Measurements from ENCODE around the gene MMP14. TPM values are rescaled to one million over a fixed set of nuclear protein-coding genes. Genes with fewer than 3 reads are reported as not detected.

The MMP14 gene
- polyA plus RNA-seq, 3 donors = 0.14 to 4.6 (median 0.44) TPM

GRCh38 chr14:22811722-22812121, 24.7 kb upstream of the MMP14 start:
- Mint-ChIP-seq H3K27me3 (ENCODE audit: low read depth in 3 of 3) (peaks cover 0 to 6% (median 3%) of the 10 kb centered on the region in 3 donors), H3K27ac (peak overlapping the region; percentile 96 to 99 (median 98)), H3K4me1 (peaks cover 88% of the 10 kb centered on the region), H3K36me3 (peaks cover 35 to 54% of the 10 kb centered on the region in 2 donors), H3K4me3 (peak overlapping the region; percentile 80 to 99), H3K9me3 (peaks cover 0 to 2% (median 0%) of the 10 kb centered on the region in 7 donors)
- intact Hi-C loops (cut with micrococcal nuclease) = loop anchor here in 1 of 2 donors (10.0 kb wide), 1 partner anchor 47 kb away; the partner anchor contains the start of gene OXA1L
- Histone ChIP-seq H3K4me1 (ENCODE audit: control insufficient read depth in 1 of 2, insufficient read depth in 2 of 2, low read length in 2 of 2) (peaks cover 92 to 97% of the 10 kb centered on the region in 2 donors), H3K79me2 (ENCODE audit: insufficient read depth, low read length) (peaks cover 82% of the 10 kb centered on the region), H3K9ac (ENCODE audit: insufficient read depth, low read length, poor library complexity, severe bottlenecking) (peak overlapping the region; percentile 52), H3K27me3 (ENCODE audit: control insufficient read depth in 2 of 2, insufficient read depth in 2 of 2, low read length in 2 of 2) (no peaks in the 10 kb centered on the region), H3K9me3 (replicated peaks in 1 of 2; ENCODE audit: control insufficient read depth in 1 of 2, insufficient read depth in 1 of 2, low read length in 2 of 2) (no peaks in the 10 kb centered on the region), H3K27ac (ENCODE audit: low read depth in 1 of 2, low read length in 2 of 2) (peak overlapping the region; percentile 68 to 90), H4K20me1 (ENCODE audit: insufficient read depth, low read length) (peaks cover 37% of the 10 kb centered on the region), H2AFZ (ENCODE audit: insufficient read depth, low read depth, low read length, poor library complexity, severe bottlenecking) (no peak overlapping the region), H3K4me3 (replicated peaks in 1 of 3; ENCODE audit: low read depth in 2 of 3, low read length in 3 of 3) (peak overlapping the region; percentile 25 to 94 (median 70)), H3K36me3 (replicated peaks in 1 of 2; ENCODE audit: control insufficient read depth in 1 of 2, insufficient read depth in 2 of 2, low read length in 2 of 2) (peaks cover 9 to 41% of the 10 kb centered on the region in 2 donors), H3K4me2 (replicated peaks; ENCODE audit: extremely low read depth, low read length, poor library complexity, severe bottlenecking) (peak overlapping the region; percentile 78)
- TF ChIP-seq, protein P1, sequence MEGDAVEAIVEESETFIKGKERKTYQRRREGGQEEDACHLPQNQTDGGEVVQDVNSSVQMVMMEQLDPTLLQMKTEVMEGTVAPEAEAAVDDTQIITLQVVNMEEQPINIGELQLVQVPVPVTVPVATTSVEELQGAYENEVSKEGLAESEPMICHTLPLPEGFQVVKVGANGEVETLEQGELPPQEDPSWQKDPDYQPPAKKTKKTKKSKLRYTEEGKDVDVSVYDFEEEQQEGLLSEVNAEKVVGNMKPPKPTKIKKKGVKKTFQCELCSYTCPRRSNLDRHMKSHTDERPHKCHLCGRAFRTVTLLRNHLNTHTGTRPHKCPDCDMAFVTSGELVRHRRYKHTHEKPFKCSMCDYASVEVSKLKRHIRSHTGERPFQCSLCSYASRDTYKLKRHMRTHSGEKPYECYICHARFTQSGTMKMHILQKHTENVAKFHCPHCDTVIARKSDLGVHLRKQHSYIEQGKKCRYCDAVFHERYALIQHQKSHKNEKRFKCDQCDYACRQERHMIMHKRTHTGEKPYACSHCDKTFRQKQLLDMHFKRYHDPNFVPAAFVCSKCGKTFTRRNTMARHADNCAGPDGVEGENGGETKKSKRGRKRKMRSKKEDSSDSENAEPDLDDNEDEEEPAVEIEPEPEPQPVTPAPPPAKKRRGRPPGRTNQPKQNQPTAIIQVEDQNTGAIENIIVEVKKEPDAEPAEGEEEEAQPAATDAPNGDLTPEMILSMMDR (IDR thresholded peaks at IDR 0.05) = no peak
- 0% methylated on average over 1 of the region's 2 CpGs for WGBS (ENCODE audit: insufficient coverage)
- peak in 2 of 3 donors; percentile 57 to 65 for DNase-seq

DNA sequence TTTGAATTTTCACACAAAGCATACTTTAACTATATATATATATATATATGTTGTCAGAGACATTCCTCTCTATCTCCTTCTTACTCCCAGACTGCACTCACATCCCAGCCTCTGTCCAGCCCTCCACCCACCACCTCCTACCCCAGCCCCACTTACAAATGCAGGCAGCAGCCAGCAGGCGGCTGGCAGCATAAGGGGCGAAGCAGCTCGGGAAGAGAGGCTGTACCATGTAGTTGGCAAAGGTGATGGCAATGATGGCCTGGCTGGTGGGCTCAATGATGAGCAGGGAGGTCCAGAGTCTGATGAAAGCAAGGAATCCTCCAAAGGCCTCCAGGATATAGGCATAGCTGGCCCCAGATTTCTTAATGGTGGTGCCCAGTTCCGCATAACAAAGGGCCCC, 23.6 kb upstream of the MMP14 start:
- Histone ChIP-seq H3K9me3 (replicated peaks in 1 of 2; ENCODE audit: control insufficient read depth in 1 of 2, insufficient read depth in 1 of 2, low read length in 2 of 2) (no peaks in the 10 kb centered on the region), H3K27me3 (ENCODE audit: control insufficient read depth in 2 of 2, insufficient read depth in 2 of 2, low read length in 2 of 2) (no peaks in the 10 kb centered on the region), H4K20me1 (ENCODE audit: insufficient read depth, low read length) (peaks cover 27% of the 10 kb centered on the region), H2AFZ (ENCODE audit: insufficient read depth, low read depth, low read length, poor library complexity, severe bottlenecking) (no peak overlapping the region), H3K4me3 (replicated peaks in 1 of 3; ENCODE audit: low read depth in 2 of 3, low read length in 3 of 3) (peak overlapping the region; percentile 10 to 94 (median 40)), H3K79me2 (ENCODE audit: insufficient read depth, low read length) (peaks cover 72% of the 10 kb centered on the region), H3K9ac (ENCODE audit: insufficient read depth, low read length, poor library complexity, severe bottlenecking) (peak overlapping the region; percentile 52), H3K27ac (ENCODE audit: low read depth in 1 of 2, low read length in 2 of 2) (peak overlapping the region; percentile 68 to 90), H3K4me1 (ENCODE audit: control insufficient read depth in 1 of 2, insufficient read depth in 2 of 2, low read length in 2 of 2) (peaks cover 88 to 98% of the 10 kb centered on the region in 2 donors), H3K4me2 (replicated peaks; ENCODE audit: extremely low read depth, low read length, poor library complexity, severe bottlenecking) (peak overlapping the region; percentile 78), H3K36me3 (replicated peaks in 1 of 2; ENCODE audit: control insufficient read depth in 1 of 2, insufficient read depth in 2 of 2, low read length in 2 of 2) (peaks cover 5 to 33% of the 10 kb centered on the region in 2 donors)
- peaks cover 84% of the 10 kb centered on the region for H3K4me1 Mint-ChIP-seq
- peak overlapping the region; percentile 87 to 99 for H3K4me3 Mint-ChIP-seq
- intact Hi-C loops (cut with micrococcal nuclease) = loop anchor here in 1 of 2 donors (10.0 kb wide), 1 partner anchor 48 kb away; the partner anchor contains the start of gene OXA1L
- H3K27me3 Mint-ChIP-seq (ENCODE audit: low read depth in 3 of 3) = peaks cover 0 to 3% (median 3%) of the 10 kb centered on the region in 3 donors
- 90% methylated on average over 2 of the region's 4 CpGs for WGBS (ENCODE audit: insufficient coverage)
- peak overlapping the region; percentile 83 to 99 (median 96) for H3K27ac Mint-ChIP-seq
- TF ChIP-seq, protein P1 (IDR thresholded peaks at IDR 0.05) = no peak
- H3K36me3 Mint-ChIP-seq = peaks cover 28 to 44% of the 10 kb centered on the region in 2 donors
- no peak for DNase-seq
- peaks cover 0 to 2% (median 0%) of the 10 kb centered on the region in 7 donors for H3K9me3 Mint-ChIP-seq

All from CD14-positive monocyte (primary cell).